T-helper 2 cell treated with Interferon-gamma antibody and Interleukin-4, amounts not matched to agents 100 ng/mL and 5 ng/mL, for 36 hours (primary cell): ENCODE results near the gene LRP1B. TPM values are rescaled to one million over a fixed set of nuclear protein-coding genes. Genes with fewer than 3 reads are reported as not detected.
"Not testable (repeated sequence)": the region's sequence is repeated elsewhere in the genome, so short reads cannot be mapped to it uniquely, and the experiment has no call there.

Experiments
- intact Hi-C: fragments of 100-400 bp; cut with micrococcal nuclease; formaldehyde crosslinking; loops from one replicate; pipeline ENCODE4 v1.15.1; 2023
- total RNA-seq: library from RNA; stranded (reverse); gene quantifications from 2 replicates; pipeline ENCODE4 v1.2.3, GENCODE V29; 2022

The LRP1B gene
- total RNA-seq, 1 donor from 2014 or later: not detected

- intact Hi-C loops: no loop called here
Measured at GRCh38 chr2:141900826-141901225, 230.0 kb downstream of the LRP1B start.

GRCh38 chr2:141899740-141900139 lies 231.1 kb downstream of the LRP1B start:
- intact Hi-C loops: no loop called here

GRCh38 chr2:141889788-141890187 lies 241.0 kb downstream of the LRP1B start:
- intact Hi-C loops: no loop called here

- intact Hi-C loops: no loop called here
Measured at GRCh38 chr2:141888987-141889555, 241.7 kb downstream of the LRP1B start.

GRCh38 chr2:141887363-141887762 lies 243.5 kb downstream of the LRP1B start:
- intact Hi-C loops: no loop called here

- intact Hi-C loops: no loop called here
Measured at GRCh38 chr2:141878016-141878415, 252.8 kb downstream of the LRP1B start.

GRCh38 chr2:141871913-141872634 lies 258.7 kb downstream of the LRP1B start:
- intact Hi-C loops: no loop called here

GRCh38 chr2:141869572-141869971 lies 261.2 kb downstream of the LRP1B start:
- intact Hi-C loops: no loop called here

GRCh38 chr2:141863964-141864363 lies 266.9 kb downstream of the LRP1B start:
- intact Hi-C loops: no loop called here

GRCh38 chr2:141856215-141856919 lies 274.4 kb downstream of the LRP1B start:
- intact Hi-C loops: no loop called here

GRCh38 chr2:141848191-141848590 lies 282.6 kb downstream of the LRP1B start:
- intact Hi-C loops: no loop called here

- intact Hi-C loops: no loop called here
Measured at GRCh38 chr2:141844231-141844630, 286.6 kb downstream of the LRP1B start.

- intact Hi-C loops: no loop called here
Measured at GRCh38 chr2:141835103-141835502, 295.7 kb downstream of the LRP1B start.

GRCh38 chr2:141828761-141829160 lies 302.1 kb downstream of the LRP1B start:
- intact Hi-C loops: no loop called here

- intact Hi-C loops: no loop called here
Measured at GRCh38 chr2:141824790-141825189, 306.0 kb downstream of the LRP1B start.

- intact Hi-C loops: no loop called here
Measured at GRCh38 chr2:141820893-141821292, 309.9 kb downstream of the LRP1B start.

- intact Hi-C loops: not testable (repeated sequence)
Measured at GRCh38 chr2:141815320-141815719, 315.5 kb downstream of the LRP1B start.

GRCh38 chr2:141814150-141814549 lies 316.7 kb downstream of the LRP1B start:
- intact Hi-C loops: no loop called here

GRCh38 chr2:141810148-141810547 lies 320.7 kb downstream of the LRP1B start:
- intact Hi-C loops: no loop called here

- intact Hi-C loops: no loop called here
Measured at GRCh38 chr2:141806090-141806489, 324.7 kb downstream of the LRP1B start.

- intact Hi-C loops: no loop called here
Measured at GRCh38 chr2:141805302-141805701, 325.5 kb downstream of the LRP1B start.

GRCh38 chr2:141796449-141796848 lies 334.4 kb downstream of the LRP1B start:
- intact Hi-C loops: no loop called here

GRCh38 chr2:141791521-141791920 lies 339.3 kb downstream of the LRP1B start:
- intact Hi-C loops: no loop called here
